Panc1 (cell line): ENCODE measurements around the gene TARP.

Source experiments
- ATAC-seq: fragments of 200-7000 bp; cut with Tn5 transposase; 2 replicates; pipeline ENCODE4 v1.9.1; 2020; ENCODE audit warnings: mild to moderate bottlenecking, moderate library complexity
- BruUV-seq: library from RNA; stranded (reverse); fragments of 400-500 nt; replicated peaks from 2 replicates; lab custom pipeline; 2021; lab: Mats Ljungman, UMichigan
- CTCF ChIA-PET: fragments of 300-600 bp; sonication (Branson Sonifier 250); formaldehyde crosslinking; loops from one replicate; lab custom pipeline; 2022; ENCODE audit warnings: antibody characterized with exemption; lab: Charles Lee
- POLR2A ChIA-PET: fragments of 300-600 bp; sonication (Branson Sonifier 250); formaldehyde crosslinking; loops from one replicate; lab custom pipeline; 2022; ENCODE audit warnings: antibody characterized with exemption; lab: Charles Lee
- DNase-seq: peaks from one replicate; pipeline ENCODE4 v3.0.0-alpha.2; 2010; ENCODE audit warnings: low read depth, low spot score
- H3K27ac ChIP-seq: 2 replicates; pipeline ENCODE4 v1.5.1; 2011; ENCODE audit warnings: mild to moderate bottlenecking, low read length, inconsistent platforms
- H3K27me3 ChIP-seq: fragments of 200-500 bp; sonication (Bioruptor generic); 2 replicates; pipeline ENCODE4 v1.6.0; 2014; ENCODE audit warnings: low read length, inconsistent platforms; ENCODE audit not compliant: control insufficient read depth, insufficient read depth
- H3K36me3 ChIP-seq: fragments of 200-500 bp; sonication (Bioruptor generic); 2 replicates; pipeline ENCODE4 v1.5.1; 2014; ENCODE audit warnings: inconsistent platforms, mild to moderate bottlenecking, low read length, moderate library complexity; ENCODE audit not compliant: control insufficient read depth, insufficient read depth
- H3K4me1 ChIP-seq: 2 replicates; pipeline ENCODE4 v1.5.1; 2011; ENCODE audit warnings: inconsistent platforms, mild to moderate bottlenecking, low read length, moderate library complexity; ENCODE audit not compliant: control insufficient read depth, insufficient read depth
- H3K4me3 ChIP-seq, 2 experiments: 2 replicates each; pipeline ENCODE4 v1.5.1; 2011 to 2012; ENCODE audit warnings: low read depth in 2 of 2, low read length in 2 of 2, mild to moderate bottlenecking in 2 of 2, inconsistent platforms in 1 of 2, moderate library complexity in 1 of 2
- H3K9me3 ChIP-seq: fragments of 200-500 bp; sonication (Bioruptor generic); 2 replicates; pipeline ENCODE4 v1.5.1; 2014; ENCODE audit warnings: low read depth, mild to moderate bottlenecking, inconsistent platforms, low read length, moderate library complexity; ENCODE audit not compliant: control insufficient read depth, insufficient read depth
- POLR2AphosphoS5 ChIP-seq: IDR thresholded peaks from 2 replicates; pipeline ENCODE4 v1.6.1; 2012; ENCODE audit warnings: mild to moderate bottlenecking, low read depth, low read length, moderate library complexity
- SIN3A ChIP-seq: IDR thresholded peaks from 2 replicates; pipeline ENCODE4 v1.6.1; 2012; ENCODE audit warnings: low read depth, mild to moderate bottlenecking, low read length, moderate library complexity, borderline replicate concordance; ENCODE audit not compliant: insufficient read depth
- TCF7L2 ChIP-seq: IDR thresholded peaks from 2 replicates; pipeline ENCODE4 v1.6.1; 2011; ENCODE audit warnings: mild to moderate bottlenecking, low read depth, low read length, inconsistent platforms
- in situ Hi-C: cut with HindIII; loops from 2 replicates; pipeline ENCODE4 v1.10.0; 2016; ENCODE audit warnings: low sequenced_read_pairs, low pct_unique_long_range_greater_than_20kb
- intact Hi-C: fragments of 100-400 bp; cut with micrococcal nuclease; formaldehyde crosslinking; loops from one replicate; pipeline ENCODE4 v1.10.0; 2022; ENCODE audit not compliant: unreplicated experiment
- TF ChIP-seq, protein P1 (sequence below), 2 experiments: IDR thresholded peaks; 2 replicates each; pipeline ENCODE4 v1.6.1; 2011 to 2012; ENCODE audit warnings: low read depth in 2 of 2, control low read depth in 1 of 2, low read length in 1 of 2, mild to moderate bottlenecking in 1 of 2, moderate library complexity in 1 of 2; ENCODE audit not compliant: insufficient read depth in 1 of 2
- TF ChIP-seq, protein P2 (sequence below): fragments of 450-650 bp; IDR thresholded peaks from 2 replicates; pipeline ENCODE4 v1.5.1; 2017; ENCODE audit warnings: mild to moderate bottlenecking

The TARP gene

DNA sequence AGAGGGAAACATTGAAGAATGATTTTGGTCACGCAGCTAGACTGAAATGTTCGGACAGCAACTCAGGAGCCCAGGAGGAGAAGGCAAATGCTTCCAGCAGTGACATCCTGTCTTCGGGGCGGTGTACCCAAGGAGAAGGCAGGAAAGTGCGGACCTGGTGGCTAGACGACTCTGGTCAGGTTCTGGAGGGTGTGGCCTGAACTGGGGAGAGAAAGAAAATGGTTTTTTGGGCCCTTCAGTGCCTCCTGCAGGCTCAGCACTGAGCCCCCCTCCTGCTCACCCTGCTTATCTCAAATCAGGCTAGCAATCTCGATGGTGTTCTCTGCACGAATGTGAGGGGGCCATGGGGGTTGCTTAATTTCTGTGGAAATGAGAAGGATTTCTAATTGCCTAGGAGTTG is 26.7 kb upstream of the TARP start:
- Histone ChIP-seq H3K27ac (no peak overlapping the region), H3K4me1 (no peaks in the 10 kb centered on the region), H3K9me3 (no peaks in the 10 kb centered on the region), H3K27me3 (peaks cover 2% of the 10 kb centered on the region; the same call in 1 of the 2 replicates), H3K36me3 (no peaks in the 10 kb centered on the region), H3K4me3 (no peak overlapping the region)
- intact Hi-C loops (no loop called here), in situ Hi-C loops (no loop called here)
- no peak for ATAC-seq
- ChIA-PET POLR2A (no interaction called here), CTCF (no interaction called here)
- no peak for DNase-seq
- TF ChIP-seq TCF7L2, result no peak
- TF ChIP-seq, protein P1, sequence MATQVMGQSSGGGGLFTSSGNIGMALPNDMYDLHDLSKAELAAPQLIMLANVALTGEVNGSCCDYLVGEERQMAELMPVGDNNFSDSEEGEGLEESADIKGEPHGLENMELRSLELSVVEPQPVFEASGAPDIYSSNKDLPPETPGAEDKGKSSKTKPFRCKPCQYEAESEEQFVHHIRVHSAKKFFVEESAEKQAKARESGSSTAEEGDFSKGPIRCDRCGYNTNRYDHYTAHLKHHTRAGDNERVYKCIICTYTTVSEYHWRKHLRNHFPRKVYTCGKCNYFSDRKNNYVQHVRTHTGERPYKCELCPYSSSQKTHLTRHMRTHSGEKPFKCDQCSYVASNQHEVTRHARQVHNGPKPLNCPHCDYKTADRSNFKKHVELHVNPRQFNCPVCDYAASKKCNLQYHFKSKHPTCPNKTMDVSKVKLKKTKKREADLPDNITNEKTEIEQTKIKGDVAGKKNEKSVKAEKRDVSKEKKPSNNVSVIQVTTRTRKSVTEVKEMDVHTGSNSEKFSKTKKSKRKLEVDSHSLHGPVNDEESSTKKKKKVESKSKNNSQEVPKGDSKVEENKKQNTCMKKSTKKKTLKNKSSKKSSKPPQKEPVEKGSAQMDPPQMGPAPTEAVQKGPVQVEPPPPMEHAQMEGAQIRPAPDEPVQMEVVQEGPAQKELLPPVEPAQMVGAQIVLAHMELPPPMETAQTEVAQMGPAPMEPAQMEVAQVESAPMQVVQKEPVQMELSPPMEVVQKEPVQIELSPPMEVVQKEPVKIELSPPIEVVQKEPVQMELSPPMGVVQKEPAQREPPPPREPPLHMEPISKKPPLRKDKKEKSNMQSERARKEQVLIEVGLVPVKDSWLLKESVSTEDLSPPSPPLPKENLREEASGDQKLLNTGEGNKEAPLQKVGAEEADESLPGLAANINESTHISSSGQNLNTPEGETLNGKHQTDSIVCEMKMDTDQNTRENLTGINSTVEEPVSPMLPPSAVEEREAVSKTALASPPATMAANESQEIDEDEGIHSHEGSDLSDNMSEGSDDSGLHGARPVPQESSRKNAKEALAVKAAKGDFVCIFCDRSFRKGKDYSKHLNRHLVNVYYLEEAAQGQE (IDR thresholded peaks at IDR 0.05; ENCODE audit: insufficient read depth in 1 of 2, low read depth in 2 of 2, low read length in 1 of 2), result no peak
- TF ChIP-seq, protein P2, sequence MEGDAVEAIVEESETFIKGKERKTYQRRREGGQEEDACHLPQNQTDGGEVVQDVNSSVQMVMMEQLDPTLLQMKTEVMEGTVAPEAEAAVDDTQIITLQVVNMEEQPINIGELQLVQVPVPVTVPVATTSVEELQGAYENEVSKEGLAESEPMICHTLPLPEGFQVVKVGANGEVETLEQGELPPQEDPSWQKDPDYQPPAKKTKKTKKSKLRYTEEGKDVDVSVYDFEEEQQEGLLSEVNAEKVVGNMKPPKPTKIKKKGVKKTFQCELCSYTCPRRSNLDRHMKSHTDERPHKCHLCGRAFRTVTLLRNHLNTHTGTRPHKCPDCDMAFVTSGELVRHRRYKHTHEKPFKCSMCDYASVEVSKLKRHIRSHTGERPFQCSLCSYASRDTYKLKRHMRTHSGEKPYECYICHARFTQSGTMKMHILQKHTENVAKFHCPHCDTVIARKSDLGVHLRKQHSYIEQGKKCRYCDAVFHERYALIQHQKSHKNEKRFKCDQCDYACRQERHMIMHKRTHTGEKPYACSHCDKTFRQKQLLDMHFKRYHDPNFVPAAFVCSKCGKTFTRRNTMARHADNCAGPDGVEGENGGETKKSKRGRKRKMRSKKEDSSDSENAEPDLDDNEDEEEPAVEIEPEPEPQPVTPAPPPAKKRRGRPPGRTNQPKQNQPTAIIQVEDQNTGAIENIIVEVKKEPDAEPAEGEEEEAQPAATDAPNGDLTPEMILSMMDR, result no peak
- no TSS peak for BruUV-seq

DNA sequence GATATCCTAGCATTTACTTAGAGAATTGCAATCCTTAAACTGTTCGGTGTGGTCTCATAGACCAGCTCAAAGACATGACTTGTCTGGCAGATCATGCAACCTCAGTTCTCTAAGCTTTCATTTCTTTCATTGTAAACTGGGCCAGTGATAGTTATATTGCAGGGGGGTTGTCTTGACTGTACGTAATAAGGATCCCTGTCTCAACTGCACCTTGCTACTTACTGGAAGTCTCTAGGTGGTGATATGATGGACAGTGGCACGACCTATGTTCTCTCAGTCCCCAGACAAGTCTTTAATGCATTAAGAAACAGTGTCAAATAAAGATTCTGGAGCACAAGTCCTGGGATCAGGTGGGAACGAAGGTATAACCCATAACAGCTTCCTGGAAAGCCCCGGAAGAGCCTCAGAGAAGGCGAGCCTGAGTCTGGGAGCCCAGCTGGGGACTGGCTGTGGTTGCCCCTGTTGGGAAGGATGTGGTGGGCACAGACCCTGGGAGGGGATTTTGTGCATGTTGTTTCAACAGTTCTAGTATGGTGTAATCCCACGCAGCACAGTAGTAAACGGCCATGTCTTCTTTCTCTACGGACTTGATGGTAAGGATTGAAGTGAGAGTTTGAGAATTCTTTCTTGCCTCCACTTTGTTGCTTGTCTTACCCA is 26.0 kb upstream of the TARP start:
- DNase-seq (no peak), ATAC-seq (no peak)
- ChIA-PET POLR2A (no interaction called here), CTCF (interaction anchor here (0.6 kb wide), 1 partner anchor 12 kb away, joined by 4 read pairs; no protein-coding TSS in a partner anchor)
- H3K4me1 ChIP-seq, result no peaks in the 10 kb centered on the region
- no peak overlapping the region for H3K27ac ChIP-seq
- H3K9me3 ChIP-seq, result no peaks in the 10 kb centered on the region
- in situ Hi-C loops (no loop called here), intact Hi-C loops (no loop called here)
- H3K27me3 ChIP-seq, result peaks cover 5% of the 10 kb centered on the region; the same call in 1 of the 2 replicates
- H3K4me3 ChIP-seq, result no peak overlapping the region
- H3K36me3 ChIP-seq, result no peaks in the 10 kb centered on the region
- no peak for TF ChIP-seq POLR2AphosphoS5
- TF ChIP-seq TCF7L2, result no peak
- TF ChIP-seq, protein P2, result no peak
- TF ChIP-seq, protein P1 (IDR thresholded peaks at IDR 0.05; ENCODE audit: insufficient read depth in 1 of 2, low read depth in 2 of 2, low read length in 1 of 2), result no peak
- TF ChIP-seq SIN3A, result no peak
- BruUV-seq, result no TSS peak
